ENCODE data around the gene MYNN. TPM values are rescaled to one million over a fixed set of nuclear protein-coding genes. Genes with fewer than 3 reads are reported as not detected.
A peak's percentile ranks its signal among the peaks of the same experiment; 100 is the strongest.

The MYNN gene
- total RNA-seq, 1 experiment from 2014 or later = 12.9 TPM

DNA sequence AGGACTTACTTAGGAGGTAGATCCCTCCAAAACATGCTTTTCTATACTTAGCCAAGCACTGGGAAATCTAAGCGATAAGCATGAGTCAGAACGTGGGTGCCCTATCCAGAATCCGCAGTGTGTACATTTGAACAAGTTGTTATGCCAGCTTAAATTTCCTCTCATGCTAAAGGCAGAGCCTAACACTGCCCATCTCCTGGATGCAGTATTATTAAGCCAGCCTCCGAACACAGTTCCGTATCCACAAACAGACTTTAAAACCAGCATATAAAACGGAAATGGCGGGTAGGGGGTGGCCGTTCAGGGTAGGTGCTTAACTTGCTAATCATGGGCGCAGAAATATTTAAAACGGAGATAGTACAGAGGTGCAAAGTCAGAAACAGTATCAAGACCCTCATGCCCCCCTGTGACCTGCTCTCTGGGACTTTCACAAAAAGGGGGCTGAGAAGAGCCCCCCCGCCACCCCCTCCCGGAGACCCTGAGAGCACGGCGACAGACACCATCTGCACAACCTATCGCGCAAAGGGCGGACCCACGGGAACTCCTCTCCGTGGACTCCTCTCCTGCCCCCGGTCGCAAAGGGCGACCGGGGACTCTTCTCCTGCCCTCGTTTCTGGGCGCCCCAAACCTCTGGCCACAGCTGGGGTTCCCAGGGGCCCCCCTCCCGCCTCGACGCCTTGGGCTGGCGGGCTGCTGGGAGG lies 38.6 kb downstream of the MYNN start:
- H3K36me3 ChIP-seq (ENCODE audit: low read depth, low read length) = no peaks in the 10 kb centered on the region
- no peaks in the 10 kb centered on the region for H3K27me3 ChIP-seq (ENCODE audit: low read length)
- DNase-seq (peak; percentile 72), ATAC-seq (peak; percentile 67)
- H4K20me1 ChIP-seq (ENCODE audit: low read length) = no peaks in the 10 kb centered on the region
- CTCF ChIA-PET = no interaction called here
- H3K4me3 ChIP-seq (ENCODE audit: low read length) = peak overlapping the region; percentile 75
- H3K9me2 ChIP-seq (replicated peaks; ENCODE audit: low read length) = no peaks in the 10 kb centered on the region
- intact Hi-C loops (cut with micrococcal nuclease) = loop anchor here (5.0 kb wide), 1 partner anchor 39 kb away; the partner anchor contains the start of gene MYNN
- H3K9me3 ChIP-seq (ENCODE audit: low read length) = no peaks in the 10 kb centered on the region
- peak overlapping the region; percentile 67 for H3K9ac ChIP-seq (ENCODE audit: low read length)
- no peaks in the 10 kb centered on the region for H3F3A ChIP-seq (ENCODE audit: low read length, unreplicated experiment)
- peaks cover 15% of the 10 kb centered on the region; the same call in 1 of the 2 replicates for H3K4me1 ChIP-seq (ENCODE audit: insufficient read depth, low read length)
- no peaks in the 10 kb centered on the region for H3K79me2 ChIP-seq (ENCODE audit: low read length)
- peak overlapping the region; percentile 95 for H3K4me2 ChIP-seq (ENCODE audit: low read length)
- TF ChIP-seq, protein P1, sequence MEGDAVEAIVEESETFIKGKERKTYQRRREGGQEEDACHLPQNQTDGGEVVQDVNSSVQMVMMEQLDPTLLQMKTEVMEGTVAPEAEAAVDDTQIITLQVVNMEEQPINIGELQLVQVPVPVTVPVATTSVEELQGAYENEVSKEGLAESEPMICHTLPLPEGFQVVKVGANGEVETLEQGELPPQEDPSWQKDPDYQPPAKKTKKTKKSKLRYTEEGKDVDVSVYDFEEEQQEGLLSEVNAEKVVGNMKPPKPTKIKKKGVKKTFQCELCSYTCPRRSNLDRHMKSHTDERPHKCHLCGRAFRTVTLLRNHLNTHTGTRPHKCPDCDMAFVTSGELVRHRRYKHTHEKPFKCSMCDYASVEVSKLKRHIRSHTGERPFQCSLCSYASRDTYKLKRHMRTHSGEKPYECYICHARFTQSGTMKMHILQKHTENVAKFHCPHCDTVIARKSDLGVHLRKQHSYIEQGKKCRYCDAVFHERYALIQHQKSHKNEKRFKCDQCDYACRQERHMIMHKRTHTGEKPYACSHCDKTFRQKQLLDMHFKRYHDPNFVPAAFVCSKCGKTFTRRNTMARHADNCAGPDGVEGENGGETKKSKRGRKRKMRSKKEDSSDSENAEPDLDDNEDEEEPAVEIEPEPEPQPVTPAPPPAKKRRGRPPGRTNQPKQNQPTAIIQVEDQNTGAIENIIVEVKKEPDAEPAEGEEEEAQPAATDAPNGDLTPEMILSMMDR (conservative IDR thresholded peaks at IDR 0.05; ENCODE audit: low read depth, low read length) = no peak
- no peak for TF ChIP-seq EZH2 (IDR thresholded peaks at IDR 0.05; ENCODE audit: low read length, unreplicated experiment)
- no peak for TF ChIP-seq EZH2phosphoT487 (IDR thresholded peaks at IDR 0.05; ENCODE audit: borderline replicate concordance, low read length)
- BruUV-seq (replicated peaks) = no TSS peak
- peak overlapping the region; percentile 85 for H2AFZ ChIP-seq (ENCODE audit: low read length)
- POLR2A ChIA-PET (ENCODE audit: unreplicated experiment) = no interaction called here
- H3K27ac ChIP-seq (ENCODE audit: low read length) = peak overlapping the region; percentile 10; the same call in 1 of the 2 replicates

DNA sequence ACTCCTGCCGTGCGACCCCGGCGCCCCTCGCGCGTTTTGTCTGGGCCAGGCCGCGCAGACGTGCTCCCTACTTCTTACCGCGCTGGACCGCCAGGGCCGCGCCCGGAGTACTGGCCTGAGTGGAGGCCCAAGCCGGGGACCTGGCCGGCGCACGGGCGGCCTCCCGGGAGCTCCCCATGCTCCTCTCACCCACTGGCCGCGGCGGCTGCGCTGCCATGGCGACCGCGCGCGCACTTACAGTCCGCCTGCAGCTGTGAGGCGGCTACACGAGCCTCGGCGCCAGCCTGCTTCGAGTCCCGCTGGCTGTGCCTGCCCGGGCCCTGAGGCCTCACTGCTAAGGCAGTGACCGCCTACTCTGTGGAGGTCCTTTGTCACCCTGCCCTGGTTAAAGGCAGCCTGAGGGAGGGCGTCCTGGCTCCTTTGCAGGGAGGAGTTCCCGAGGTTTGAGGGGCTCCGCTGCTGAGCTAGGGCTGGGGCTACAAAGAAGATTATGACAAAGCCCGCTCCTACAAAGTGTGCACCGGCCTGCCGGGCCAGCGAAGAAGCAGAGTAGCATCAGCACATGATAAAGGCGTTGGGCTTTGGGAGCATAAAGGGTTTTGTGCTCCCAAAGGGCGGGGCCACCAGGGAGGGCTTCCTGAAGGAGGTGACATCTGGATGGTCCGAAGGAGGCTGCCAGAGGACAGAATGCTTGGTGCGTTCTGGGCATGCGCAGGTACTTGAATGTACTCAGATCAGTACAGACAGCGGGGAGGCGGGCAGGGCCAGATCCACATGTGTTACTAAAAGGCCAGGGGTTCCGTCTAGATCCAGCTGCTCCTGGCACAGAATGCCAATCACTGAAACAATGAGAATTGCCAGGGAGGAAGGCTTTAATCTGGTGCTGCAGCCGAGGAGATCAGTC lies 39.4 kb downstream of the MYNN start, which contains the start of the genes LRRC34 and LRRIQ4:
Gene LRRC34 (minus strand): TSS at position 573 of the 904 bp plus-strand sequence. CDS start 356 bp downstream, at position 217.
Gene LRRIQ4 (plus strand): TSS at position 539 of the 904 bp plus-strand sequence. CDS start 9,052 bp downstream, outside the sequence.
- peak; percentile 79 for ATAC-seq
- Histone ChIP-seq H2AFZ (ENCODE audit: low read length) (peak within 1 kb of the TSS; percentile 85), H3F3A (ENCODE audit: low read length, unreplicated experiment) (no peaks in the 10 kb centered on the region), H3K79me2 (ENCODE audit: low read length) (no peaks in the 10 kb centered on the region), H3K27ac (ENCODE audit: low read length) (peak within 1 kb of the TSS; percentile 10; the same call in 1 of the 2 replicates), H3K36me3 (ENCODE audit: low read depth, low read length) (no peaks in the 10 kb centered on the region), H3K9me2 (replicated peaks; ENCODE audit: low read length) (no peaks in the 10 kb centered on the region), H4K20me1 (ENCODE audit: low read length) (no peaks in the 10 kb centered on the region), H3K4me2 (ENCODE audit: low read length) (peak within 1 kb of the TSS; percentile 95), H3K27me3 (ENCODE audit: low read length) (no peaks in the 10 kb centered on the region), H3K9me3 (ENCODE audit: low read length) (no peaks in the 10 kb centered on the region), H3K9ac (ENCODE audit: low read length) (peak within 1 kb of the TSS; percentile 67), H3K4me3 (ENCODE audit: low read length) (peak within 1 kb of the TSS; percentile 75), H3K4me1 (ENCODE audit: insufficient read depth, low read length) (peaks cover 15% of the 10 kb centered on the region; the same call in 1 of the 2 replicates)
- peak; percentile 67 for DNase-seq
- intact Hi-C loops (cut with micrococcal nuclease) = loop anchor here (5.0 kb wide), 1 partner anchor 40 kb away; the partner anchor contains the start of gene MYNN
- TF ChIP-seq EZH2phosphoT487 (IDR thresholded peaks at IDR 0.05; ENCODE audit: borderline replicate concordance, low read length) (no peak), EZH2 (IDR thresholded peaks at IDR 0.05; ENCODE audit: low read length, unreplicated experiment) (no peak)
- TF ChIP-seq, protein P1 (conservative IDR thresholded peaks at IDR 0.05; ENCODE audit: low read depth, low read length) = no peak
- BruUV-seq (replicated peaks) = no TSS peak
- ChIA-PET POLR2A (ENCODE audit: unreplicated experiment) (interaction anchor here (0.6 kb wide), 1 partner anchor 143 kb away, joined by 3 read pairs; no protein-coding TSS in a partner anchor), CTCF (no interaction called here)
